ENCODE measurements around the gene KRTAP9-9.
"Not testable (repeated sequence)": the region's sequence is repeated elsewhere in the genome, so short reads cannot be mapped to it uniquely, and the experiment has no call there.

The KRTAP9-9 gene

GRCh38 chr17:41267711-41268110 is 12.5 kb downstream of the KRTAP9-9 start:
- no peak for DNase-seq

DNA sequence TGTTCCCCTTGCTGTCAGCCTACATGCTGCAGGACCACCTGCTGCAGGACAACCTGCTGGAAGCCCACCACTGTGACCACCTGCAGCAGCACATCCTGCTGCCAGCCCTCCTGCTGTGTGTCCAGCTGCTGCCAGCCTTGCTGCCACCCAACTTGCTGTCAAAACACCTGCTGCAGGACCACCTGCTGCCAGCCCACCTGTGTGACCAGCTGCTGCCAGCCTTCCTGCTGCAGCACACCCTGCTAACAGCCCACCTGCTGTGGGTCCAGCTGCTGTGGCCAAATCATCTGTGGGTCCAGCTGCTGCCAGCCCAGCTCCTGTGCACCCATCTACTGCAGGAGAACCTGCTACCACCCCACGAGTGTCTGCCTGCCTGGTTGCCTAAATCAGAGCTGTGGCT is 16.1 kb downstream of the KRTAP9-9 start:
- DNase-seq = not testable (repeated sequence)

DNA sequence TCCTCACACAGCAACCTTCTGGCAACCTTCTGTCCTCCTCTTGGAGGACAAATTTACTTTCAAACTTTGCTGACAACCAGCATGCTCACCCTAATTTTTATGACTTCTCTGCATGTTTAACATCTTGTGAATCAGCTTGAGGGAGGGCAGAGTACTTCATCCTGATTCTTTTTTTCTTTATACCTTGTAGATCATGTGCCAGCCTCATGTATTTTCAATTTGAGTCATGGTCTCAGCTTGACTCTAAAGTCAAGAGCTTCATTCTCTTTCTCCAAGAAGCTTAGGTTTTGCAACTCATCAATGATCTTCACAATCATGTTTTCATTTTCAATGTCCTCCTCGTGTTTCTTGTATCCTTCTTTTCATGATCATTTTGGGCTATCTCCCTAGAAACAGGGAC is 16.7 kb downstream of the KRTAP9-9 start:
- DNase-seq = no peak

DNA sequence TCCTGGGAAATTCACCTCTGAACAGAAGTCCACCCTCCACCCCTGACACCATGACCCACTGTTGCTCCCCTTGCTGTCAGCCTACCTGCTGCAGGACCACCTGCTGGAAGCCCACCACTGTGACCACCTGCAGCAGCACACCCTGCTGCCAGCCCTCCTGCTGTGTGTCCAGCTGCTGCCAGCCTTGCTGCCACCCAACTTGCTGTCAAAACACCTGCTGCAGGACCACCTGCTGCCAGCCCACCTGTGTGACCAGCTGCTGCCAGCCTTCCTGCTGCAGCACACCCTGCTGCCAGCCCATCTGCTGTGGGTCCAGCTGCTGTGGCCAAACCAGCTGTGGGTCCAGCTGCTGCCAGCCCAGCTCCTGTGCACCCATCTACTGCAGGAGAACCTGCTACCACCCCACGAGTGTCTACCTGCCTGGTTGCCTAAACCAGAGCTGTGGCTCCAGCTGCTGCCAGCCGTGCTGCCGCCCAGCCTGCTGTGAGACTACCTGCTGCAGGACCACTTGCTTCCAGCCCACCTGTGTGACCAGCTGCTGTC is 20.5 kb downstream of the KRTAP9-9 start, which contains the start of gene KRTAP9-7:
KRTAP9-7 (plus strand) TSS at position 51 of the 543 bp plus-strand sequence; CDS start at position 51, 0 bp downstream.
- DNase-seq = not testable (repeated sequence)

GRCh38 chr17:41278176-41278955 is 23.2 kb downstream of the KRTAP9-9 start:
- no peak for DNase-seq

GRCh38 chr17:41284043-41284442 is 28.9 kb downstream of the KRTAP9-9 start:
- DNase-seq = no peak

DNA sequence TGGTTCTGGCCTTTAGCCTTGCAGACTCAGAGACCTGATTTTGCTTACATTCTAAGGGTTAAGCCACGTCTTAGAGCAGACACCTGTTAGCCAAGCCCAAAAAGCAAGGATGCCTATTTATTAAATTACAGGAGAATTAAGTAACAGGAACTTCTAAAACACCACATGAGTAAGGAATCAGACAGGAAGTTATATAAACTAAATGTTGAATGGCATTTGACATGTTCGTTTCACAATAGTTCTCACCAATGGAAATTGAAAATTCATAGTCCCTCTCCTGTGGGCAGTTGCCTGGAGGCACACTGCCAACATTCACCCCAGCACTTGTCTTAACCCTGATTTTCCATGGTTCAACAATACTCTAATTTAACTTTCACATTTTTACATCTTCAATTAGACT is 29.4 kb downstream of the KRTAP9-9 start:
- no peak for DNase-seq

GRCh38 chr17:41287050-41287449 is 31.9 kb downstream of the KRTAP9-9 start:
- no peak for DNase-seq

DNA sequence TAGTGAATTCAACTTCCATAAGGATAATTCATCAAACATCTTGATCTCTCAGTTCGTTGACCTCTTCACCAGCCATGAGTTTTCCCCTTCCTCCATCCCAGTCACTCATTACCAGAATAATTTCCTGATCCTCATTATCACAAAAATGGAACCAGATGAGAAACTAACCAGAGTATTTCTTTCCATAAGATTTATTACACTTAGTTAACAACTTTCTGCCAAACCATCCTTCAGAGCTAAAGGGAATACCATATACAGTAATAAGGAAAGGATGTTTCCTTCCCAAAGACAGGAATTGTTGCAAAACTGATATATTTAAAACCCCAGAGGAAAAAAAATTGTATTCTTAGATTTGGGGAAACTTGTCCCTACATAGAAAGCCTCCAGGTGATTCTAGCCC is 38.8 kb downstream of the KRTAP9-9 start:
- no peak for DNase-seq

DNA sequence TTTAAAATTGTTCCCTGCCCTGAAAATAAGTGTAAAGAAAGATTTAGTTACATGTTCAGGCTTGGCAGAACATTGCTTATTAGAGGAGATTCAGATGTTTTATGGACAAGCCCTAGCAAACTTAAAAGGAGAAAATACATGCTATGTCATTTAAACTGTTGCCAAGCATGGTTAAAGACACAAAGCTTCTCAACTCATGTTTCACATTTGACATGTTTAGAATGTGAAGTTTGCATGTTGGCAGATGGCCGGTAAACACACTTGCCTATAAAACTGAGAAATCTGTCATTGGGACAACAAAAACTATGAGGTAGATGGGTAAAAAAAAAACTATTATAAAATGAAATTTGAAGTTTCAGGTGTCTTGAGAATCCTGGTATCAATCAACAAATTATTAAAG is 41.7 kb downstream of the KRTAP9-9 start:
- no peak for DNase-seq

GRCh38 chr17:41298458-41299135 is 43.4 kb downstream of the KRTAP9-9 start:
- DNase-seq = no peak

- DNase-seq = no peak
These were observed 46.1 kb downstream of the KRTAP9-9 start for GRCh38 chr17:41301204-41301790.

- DNase-seq = no peak
These were observed 47.0 kb downstream of the KRTAP9-9 start, which contains the start of gene KRTAP29-1 for GRCh38 chr17:41301916-41302901. Gene KRTAP29-1, minus strand, starts transcription at chr17:41302851. Its CDS starts 0 bp downstream, at chr17:41302851.

GRCh38 chr17:41302981-41303380 is 47.8 kb downstream of the KRTAP9-9 start:
- DNase-seq = no peak

DNA sequence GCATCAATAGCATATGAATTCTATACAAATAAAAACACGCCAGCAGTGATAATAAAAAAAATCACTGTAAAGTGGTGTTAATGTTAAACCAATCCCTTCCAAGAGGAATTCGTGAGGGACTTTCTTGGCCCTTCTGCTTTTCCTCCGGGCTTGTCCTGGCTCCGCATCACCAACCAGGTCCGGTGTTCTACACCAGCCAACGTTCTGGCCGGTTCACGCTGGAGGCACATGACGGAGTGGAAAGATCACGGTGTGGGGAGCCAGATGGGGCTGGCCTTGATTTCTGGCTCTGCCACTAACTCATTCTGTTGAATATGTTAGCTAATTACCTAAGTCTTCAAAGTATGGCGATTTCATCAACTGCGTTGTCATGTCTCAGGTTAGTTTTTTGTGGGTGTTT is 48.9 kb downstream of the KRTAP9-9 start:
- DNase-seq = no peak

Data from stimulated activated CD4-positive, alpha-beta T cell treated with anti-CD3 and anti-CD28 coated beads, Interleukin-4, amount 100 ng/mL, for 1 hour (primary cell).